ENCODE data around the gene PSMC6.

GRCh38 chr14:52695481-52696091, 11.4 kb upstream of the PSMC6 start, which contains the start of gene ERO1A:
- TF ChIP-seq CTCF (IDR thresholded peaks at IDR 0.05), result peak in 1 of 4 experiments; percentile 24
- peak; percentile 68 to 75 for TF ChIP-seq POLR2A (IDR thresholded peaks at IDR 0.05)
- peak; percentile 31 for TF ChIP-seq POLR2AphosphoS5 (IDR thresholded peaks at IDR 0.05)
- no peak for TF ChIP-seq EP300 (IDR thresholded peaks at IDR 0.05)

Measured in gastroesophageal sphincter (tissue), 3 donors.